Measurements from ENCODE around the gene IGFBP7.

- no peak for TF ChIP-seq CTCF (IDR thresholded peaks at IDR 0.05 in 2 of 3, conservative IDR thresholded peaks at IDR 0.05 in 1 of 3; ENCODE audit: control insufficient read depth in 2 of 3, extremely low read depth in 1 of 3, insufficient read depth in 1 of 3, low read depth in 3 of 3, low read length in 3 of 3)
- TF ChIP-seq HCFC1 (IDR thresholded peaks at IDR 0.05; ENCODE audit: low read length), result no peak
- TF ChIP-seq ETV6 (conservative IDR thresholded peaks at IDR 0.05 in 1 of 2, IDR thresholded peaks at IDR 0.05 in 1 of 2; ENCODE audit: borderline replicate concordance in 1 of 2, low read depth in 1 of 2), result no peak
- no peak for TF ChIP-seq SPI1 (IDR thresholded peaks at IDR 0.05; ENCODE audit: borderline replicate concordance, insufficient read depth, low read depth, low read length)
- TF ChIP-seq PKNOX1 (IDR thresholded peaks at IDR 0.05), result no peak
- no peak for TF ChIP-seq TCF12 (IDR thresholded peaks at IDR 0.05; ENCODE audit: low read depth, low read length)
- no peak for TF ChIP-seq USF2 (IDR thresholded peaks at IDR 0.05; ENCODE audit: borderline replicate concordance, low read depth, low read length)
- no peak for TF ChIP-seq KDM1A (IDR thresholded peaks at IDR 0.05; ENCODE audit: borderline replicate concordance)
- TF ChIP-seq CHD4 (IDR thresholded peaks at IDR 0.05), result no peak
- no peak for TF ChIP-seq ATF3 (IDR thresholded peaks at IDR 0.05; ENCODE audit: borderline replicate concordance, extremely low read depth, low read depth, low read length)
- TF ChIP-seq JUND (IDR thresholded peaks at IDR 0.05; ENCODE audit: low read depth, low read length), result no peak
- TF ChIP-seq POLR2A (IDR thresholded peaks at IDR 0.05; ENCODE audit: low read depth, low read length), result no peak
Measured at GRCh38 chr4:57113870-57114269, 3.7 kb upstream of the IGFBP7 start.

Measured in GM12878 (cell line).